Islet of Langerhans (tissue), 1 donor: Measurements from ENCODE around the gene ZSCAN10.
"Not testable (repeated sequence)": the region's sequence is repeated elsewhere in the genome, so short reads cannot be mapped to it uniquely, and the experiment has no call there.

Experiments
- FAIRE-seq: peaks from one replicate; lab custom pipeline; 2011; peaks lifted over from hg19 to GRCh38; lab: Jason Lieb, UNC

ZSCAN10 gene

GRCh38 chr16:3063625-3064386, 35.3 kb downstream of the ZSCAN10 start:
- FAIRE-seq: no peak

GRCh38 chr16:3062553-3062952, 36.5 kb downstream of the ZSCAN10 start:
- FAIRE-seq: no peak

GRCh38 chr16:3060339-3061127, 38.6 kb downstream of the ZSCAN10 start:
- no peak for FAIRE-seq

GRCh38 chr16:3059723-3060242, 39.3 kb downstream of the ZSCAN10 start:
- FAIRE-seq: no peak

GRCh38 chr16:3059041-3059722, 39.9 kb downstream of the ZSCAN10 start:
- FAIRE-seq: no peak

GRCh38 chr16:3058139-3059030, 40.7 kb downstream of the ZSCAN10 start:
- no peak for FAIRE-seq

- no peak for FAIRE-seq
Observed at GRCh38 chr16:3057181-3058138, 41.6 kb downstream of the ZSCAN10 start.

GRCh38 chr16:3056336-3057180, 42.5 kb downstream of the ZSCAN10 start:
- no peak for FAIRE-seq

GRCh38 chr16:3055734-3056115, 43.4 kb downstream of the ZSCAN10 start:
- not testable (repeated sequence) for FAIRE-seq

- no peak for FAIRE-seq
Observed at GRCh38 chr16:3054965-3055733, 43.9 kb downstream of the ZSCAN10 start.

- FAIRE-seq: not testable (repeated sequence)
Observed at GRCh38 chr16:3053330-3053710, 45.8 kb downstream of the ZSCAN10 start.

GRCh38 chr16:3052571-3053329, 46.3 kb downstream of the ZSCAN10 start:
- FAIRE-seq: not testable (repeated sequence)

- FAIRE-seq: no peak
Observed at GRCh38 chr16:3051494-3051893, 47.6 kb downstream of the ZSCAN10 start.

- FAIRE-seq: no peak
Observed at GRCh38 chr16:3051009-3051408, 48.1 kb downstream of the ZSCAN10 start.

GRCh38 chr16:3050487-3050886, 48.6 kb downstream of the ZSCAN10 start:
- FAIRE-seq: no peak

- no peak for FAIRE-seq
Observed at GRCh38 chr16:3049921-3050481, 49.1 kb downstream of the ZSCAN10 start.

- FAIRE-seq: no peak
Observed at GRCh38 chr16:3047387-3047720, 51.7 kb downstream of the ZSCAN10 start.
